GM13976 (cell line): ENCODE measurements around the gene FBN3.

Experiments used
- DNase-seq: peaks from one replicate; pipeline ENCODE4 v3.0.0; 2012; ENCODE audit warnings: low spot score
- CTCF ChIP-seq: IDR thresholded peaks from 2 replicates; pipeline ENCODE4 v1.5.1; 2012; ENCODE audit warnings: borderline replicate concordance, mild to moderate bottlenecking; ENCODE audit not compliant: insufficient read depth; ENCODE audit errors: extremely low read depth, missing control alignments, control extremely low read depth
- in situ Hi-C: fragments of 300-500 bp; cut with MboI; formaldehyde crosslinking; loops from one replicate; pipeline ENCODE4 v1.12.0; 2022; ENCODE audit warnings: low sequenced_read_pairs, mixed read lengths, inconsistent platforms; ENCODE audit not compliant: unreplicated experiment

Gene FBN3

DNA sequence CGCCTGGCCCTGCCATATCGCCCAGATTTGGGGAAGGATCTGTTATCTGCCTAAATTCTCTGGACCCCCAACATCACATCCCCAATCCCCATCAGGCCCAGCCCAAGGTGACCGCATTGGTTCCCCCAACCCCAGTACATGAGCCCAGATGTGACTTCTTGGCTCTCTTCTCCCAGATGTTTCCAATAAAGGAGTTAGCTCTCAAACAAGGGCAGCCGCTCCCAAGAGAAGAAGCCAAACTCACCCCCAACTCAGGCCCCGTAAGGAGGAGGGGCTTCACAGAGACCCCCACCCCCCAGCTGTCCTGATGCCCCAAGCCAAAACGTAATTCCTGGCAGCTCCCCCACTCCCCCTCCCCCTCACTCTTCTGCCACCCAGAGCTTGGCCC is 6.9 kb downstream of the FBN3 start:
- no peak for DNase-seq
- in situ Hi-C loops = no loop called here
- TF ChIP-seq CTCF = no peak

DNA sequence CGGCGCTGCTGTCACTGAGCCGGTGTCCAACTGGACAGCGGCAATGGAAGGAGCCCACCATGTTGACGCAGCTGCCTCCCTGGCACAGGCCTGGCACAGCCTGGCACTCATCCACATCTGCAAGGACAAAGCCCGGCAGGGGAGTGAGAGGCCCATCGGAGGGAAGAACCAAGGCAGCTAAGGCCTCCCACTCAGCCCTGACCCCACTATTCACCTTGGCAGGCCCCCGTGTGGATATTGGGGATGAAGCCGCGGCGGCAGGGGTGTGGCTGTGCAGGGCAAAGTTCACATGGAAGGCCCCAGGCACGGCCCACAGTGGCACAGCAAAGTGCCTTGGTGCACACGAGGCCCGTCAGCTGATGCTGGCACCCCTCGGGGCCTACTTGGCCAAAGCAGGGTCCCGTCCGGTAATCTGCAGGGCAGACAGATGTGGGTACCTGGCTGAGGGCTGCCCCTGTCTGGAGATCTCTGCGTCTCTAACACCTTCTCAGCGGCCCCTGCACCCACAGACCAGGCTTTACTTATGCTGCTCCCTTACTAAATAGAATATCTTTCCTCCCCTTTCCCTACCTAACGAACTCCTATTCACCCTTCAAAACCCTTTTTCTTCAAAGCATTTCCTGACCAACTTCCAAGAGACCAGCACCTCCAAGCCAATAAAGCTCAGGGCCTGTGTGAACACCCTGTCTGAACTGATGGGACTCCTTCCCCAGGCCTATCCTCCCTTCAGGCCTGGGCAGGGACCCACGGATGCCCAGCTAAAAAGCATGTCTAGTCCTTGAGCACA is 7.5 kb downstream of the FBN3 start:
- TF ChIP-seq CTCF = no peak
- DNase-seq = no peak
- in situ Hi-C loops = no loop called here

GRCh38 chr19:8138201-8138600 is 11.2 kb downstream of the FBN3 start:
- in situ Hi-C loops = no loop called here
- no peak for TF ChIP-seq CTCF
- no peak for DNase-seq

DNA sequence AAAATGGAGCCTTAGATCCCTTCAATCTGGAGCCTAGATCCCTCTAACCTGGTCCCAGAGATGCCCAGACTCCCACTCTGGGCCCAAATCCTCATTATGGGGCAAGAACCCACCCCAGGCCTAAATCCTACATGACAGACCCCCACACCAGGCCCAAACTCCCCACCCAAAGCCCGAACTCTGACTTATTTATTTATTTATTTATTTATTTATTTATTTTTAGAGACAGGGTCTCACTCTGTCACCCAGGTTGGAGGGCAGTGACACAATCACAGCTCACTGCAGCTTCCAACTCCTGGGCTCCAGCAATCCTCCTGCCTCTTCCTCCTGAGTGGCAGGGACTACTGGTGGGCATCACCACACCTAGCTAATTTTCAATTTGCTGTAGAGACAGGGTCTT is 12.0 kb downstream of the FBN3 start:
- DNase-seq = no peak
- no peak for TF ChIP-seq CTCF
- in situ Hi-C loops = no loop called here

GRCh38 chr19:8135946-8136618 is 13.3 kb downstream of the FBN3 start:
- in situ Hi-C loops = no loop called here
- no peak for TF ChIP-seq CTCF
- no peak for DNase-seq

GRCh38 chr19:8132858-8133458 is 16.4 kb downstream of the FBN3 start:
- TF ChIP-seq CTCF = no peak
- no peak for DNase-seq
- in situ Hi-C loops = no loop called here
